H1 (cell line): Measurements from ENCODE around the gene SMIM29. TPM values are rescaled to one million over a fixed set of nuclear protein-coding genes. Genes with fewer than 3 reads are reported as not detected.
"Not testable (repeated sequence)": the region's sequence is repeated elsewhere in the genome, so short reads cannot be mapped to it uniquely, and the experiment has no call there.

Experiments
- CTCF ChIA-PET: fragments of 300-600 bp; sonication (Branson Sonifier 250); formaldehyde crosslinking; loops from one replicate; lab custom pipeline; 2021; ENCODE audit not compliant: partially characterized antibody; lab: Charles Lee
- POLR2A ChIA-PET: fragments of 300-600 bp; sonication (Branson Sonifier 250); formaldehyde crosslinking; loops from one replicate; lab custom pipeline; 2021; ENCODE audit warnings: inconsistent platforms; ENCODE audit not compliant: partially characterized antibody; lab: Charles Lee
- DNase-seq, 2 experiments: peaks; one replicate each; pipeline versions ENCODE4 v3.0.0 to v3.0.0-alpha.2; 2010 to 2022; ENCODE audit warnings: low spot score in 2 of 2, low read depth in 1 of 2, mixed read lengths in 1 of 2
- FAIRE-seq: peaks from 2 replicates; lab custom pipeline; 2011; peaks lifted over from hg19 to GRCh38; lab: Jason Lieb, UNC
- H2AFZ ChIP-seq: 2 replicates; pipeline ENCODE4 v1.8.1; 2012; ENCODE audit warnings: low read length, inconsistent platforms
- H2AK5ac ChIP-seq: 2 replicates; pipeline ENCODE4 v1.6.1; 2013; ENCODE audit warnings: low read depth, low read length
- H2BK120ac ChIP-seq: replicated peaks from 2 replicates; pipeline ENCODE3; 2013; ENCODE audit warnings: low read depth, low read length, inconsistent platforms
- H2BK12ac ChIP-seq: 2 replicates; pipeline ENCODE4 v1.6.1; 2013; ENCODE audit warnings: low read depth, low read length
- H2BK15ac ChIP-seq: 2 replicates; pipeline ENCODE4 v1.6.1; 2013; ENCODE audit warnings: low read length
- H2BK20ac ChIP-seq: 2 replicates; pipeline ENCODE4 v1.6.1; 2013; ENCODE audit warnings: low read length
- H2BK5ac ChIP-seq: 2 replicates; pipeline ENCODE4 v1.6.1; 2013; ENCODE audit warnings: low read depth, low read length
- H3K14ac ChIP-seq: 2 replicates; pipeline ENCODE4 v1.6.1; 2013; ENCODE audit warnings: inconsistent platforms; ENCODE audit not compliant: insufficient read length
- H3K18ac ChIP-seq: 2 replicates; pipeline ENCODE4 v1.6.1; 2013; ENCODE audit warnings: low read length; ENCODE audit errors: extremely low read depth
- H3K23ac ChIP-seq: 2 replicates; pipeline ENCODE4 v1.6.1; 2013; ENCODE audit warnings: inconsistent platforms; ENCODE audit not compliant: insufficient read length
- H3K23me2 ChIP-seq: 2 replicates; pipeline ENCODE4 v1.6.1; 2013; ENCODE audit warnings: low read depth, low read length
- H3K27ac ChIP-seq: 2 replicates; pipeline ENCODE4 v1.6.1; 2011; ENCODE audit warnings: low read depth, low read length, inconsistent platforms
- H3K27me3 ChIP-seq, 4 experiments: replicated peaks in 1 of 4; 1 replicate in 1 of 4; 2 replicates in 3 of 4; pipeline versions ENCODE4 v1.6.1 to v1.8.1; 2011 to 2013; ENCODE audit warnings: low read length in 3 of 4, mild to moderate bottlenecking in 3 of 4, inconsistent platforms in 2 of 4, mixed read lengths in 2 of 4, moderate library complexity in 1 of 4; ENCODE audit not compliant: control insufficient read depth in 3 of 4, insufficient read depth in 3 of 4; ENCODE audit errors: extremely low read depth in 1 of 4
- H3K36me3 ChIP-seq, 4 experiments: 2 replicates each; pipeline versions ENCODE4 v1.6.1 to v1.8.1; 2011 to 2013; ENCODE audit warnings: mild to moderate bottlenecking in 4 of 4, low read length in 3 of 4, moderate library complexity in 2 of 4, control low read depth in 1 of 4, inconsistent platforms in 1 of 4; ENCODE audit not compliant: insufficient read depth in 4 of 4, control insufficient read depth in 2 of 4
- H3K4ac ChIP-seq: replicated peaks from 2 replicates; pipeline ENCODE3; 2013; ENCODE audit warnings: low read length, low read depth, mixed read lengths, inconsistent platforms; ENCODE audit not compliant: insufficient read length
- H3K4me1 ChIP-seq, 4 experiments: replicated peaks in 1 of 4; 1 replicate in 1 of 4; 2 replicates in 3 of 4; pipeline versions ENCODE4 v1.6.1 to v1.8.1; 2011 to 2013; ENCODE audit warnings: low read length in 3 of 4, inconsistent platforms in 2 of 4, mixed read lengths in 1 of 4; ENCODE audit not compliant: insufficient read depth in 4 of 4, control insufficient read depth in 3 of 4
- H3K4me2 ChIP-seq, 2 experiments: 2 replicates each; pipeline versions ENCODE4 v1.6.1 to v1.8.1; 2011 to 2013; ENCODE audit warnings: low read depth in 2 of 2, low read length in 2 of 2, control low read depth in 1 of 2, inconsistent platforms in 1 of 2, mild to moderate bottlenecking in 1 of 2; ENCODE audit not compliant: insufficient read depth in 1 of 2
- H3K4me3 ChIP-seq, 4 experiments: fragments of 200-600, 300-600 bp in 1 of 4; sonication (generic), shearing (Covaris generic), sonication (Bioruptor Twin) in 1 of 4; 2 replicates each; pipeline versions ENCODE4 v1.5.1 to v1.8.1; 2011 to 2016; ENCODE audit warnings: low read length in 4 of 4, low read depth in 3 of 4, control low read depth in 2 of 4, inconsistent platforms in 2 of 4, mild to moderate bottlenecking in 2 of 4, mixed read lengths in 1 of 4, moderate library complexity in 1 of 4; ENCODE audit not compliant: insufficient read depth in 2 of 4; ENCODE audit errors: extremely low read depth in 1 of 4
- H3K56ac ChIP-seq: replicated peaks from 2 replicates; pipeline ENCODE3; 2013; ENCODE audit warnings: low read depth, mild to moderate bottlenecking, mixed read lengths, low read length, inconsistent platforms; ENCODE audit not compliant: insufficient read length
- H3K79me1 ChIP-seq: 2 replicates; pipeline ENCODE4 v1.6.1; 2013; ENCODE audit warnings: low read depth, low read length, control low read depth
- H3K79me2 ChIP-seq, 2 experiments: 2 replicates each; pipeline versions ENCODE4 v1.6.1 to v1.8.1; 2012 to 2013; ENCODE audit warnings: low read length in 2 of 2, mild to moderate bottlenecking in 2 of 2, inconsistent platforms in 1 of 2; ENCODE audit not compliant: insufficient read depth in 2 of 2, control insufficient read depth in 1 of 2
- H3K9ac ChIP-seq, 4 experiments: replicated peaks in 1 of 4; 1 replicate in 1 of 4; 2 replicates in 3 of 4; pipeline versions ENCODE4 v1.6.1 to v1.8.1; 2011 to 2013; ENCODE audit warnings: low read depth in 3 of 4, low read length in 3 of 4, control low read depth in 2 of 4, mild to moderate bottlenecking in 2 of 4, moderate library complexity in 2 of 4, inconsistent platforms in 1 of 4; ENCODE audit errors: extremely low read depth in 1 of 4
- H3K9me3 ChIP-seq, 2 experiments: 2 replicates each; pipeline versions ENCODE4 v1.6.1 to v1.8.1; 2012 to 2013; ENCODE audit warnings: mild to moderate bottlenecking in 2 of 2, moderate library complexity in 2 of 2, control low read depth in 1 of 2, inconsistent platforms in 1 of 2, low read depth in 1 of 2, low read length in 1 of 2, mixed read lengths in 1 of 2; ENCODE audit not compliant: insufficient read depth in 2 of 2
- H4K20me1 ChIP-seq, 2 experiments: replicated peaks in 1 of 2; 2 replicates each; pipeline versions ENCODE3 to v1.8.1; 2011 to 2013; ENCODE audit warnings: inconsistent platforms in 2 of 2, low read length in 2 of 2, mild to moderate bottlenecking in 1 of 2; ENCODE audit not compliant: insufficient read depth in 2 of 2, control insufficient read depth in 1 of 2
- H4K5ac ChIP-seq: 2 replicates; pipeline ENCODE4 v1.6.1; 2013; ENCODE audit warnings: low read length, low read depth, mixed read lengths, inconsistent platforms; ENCODE audit not compliant: insufficient read length
- H4K8ac ChIP-seq: 2 replicates; pipeline ENCODE4 v1.8.0; 2013; ENCODE audit warnings: mild to moderate bottlenecking, moderate library complexity, low read length, inconsistent platforms; ENCODE audit not compliant: insufficient read depth; ENCODE audit errors: extremely low read depth
- H4K91ac ChIP-seq: replicated peaks from 2 replicates; pipeline ENCODE3; 2013; ENCODE audit warnings: low read length, mixed read lengths, inconsistent platforms; ENCODE audit not compliant: insufficient read length
- CEBPB ChIP-seq: IDR thresholded peaks from 2 replicates; pipeline ENCODE4 v1.6.1; 2012; ENCODE audit warnings: low read depth, low read length
- SP1 ChIP-seq: IDR thresholded peaks from 2 replicates; pipeline ENCODE4 v1.6.1; 2011; ENCODE audit warnings: low read depth, low read length
- TBP ChIP-seq: IDR thresholded peaks from 2 replicates; pipeline ENCODE4 v1.6.1; 2011; ENCODE audit warnings: low read depth, low read length, improper control_type of control experiment
- WGBS, 2 experiments: shearing (Covaris generic) in 1 of 2; methylation state at CpG; one replicate each; pipeline versions ENCODE4 v1.1.6 to v1.1.7; 2013 to 2015; ENCODE audit warnings: low lambda C conversion rate in 2 of 2, mixed read lengths in 2 of 2, inconsistent platforms in 1 of 2, low coverage in 1 of 2, missing lambda C conversion rate in 1 of 2; ENCODE audit not compliant: insufficient replicate concordance in 2 of 2, insufficient coverage in 1 of 2, insufficient read length in 1 of 2; ENCODE audit errors: extremely low coverage in 1 of 2, missing lambda C conversion rate in 1 of 2; 5-methylcytosine and 5-hydroxymethylcytosine counted together
- polyA plus RNA-seq, 7 experiments: library from polyadenylated mRNA; depleted of rRNA in 3 of 7; stranded (reverse) in 5 of 7; unstranded in 2 of 7; fragments of >200 nt in 5 of 7; fragments of 200-250 nt in 2 of 7; gene quantifications; 1 replicate in 5 of 7; 2 replicates in 1 of 7; 4 replicates in 1 of 7; pipeline versions ENCODE4 v1.2.1 to v1.2.3, GENCODE V29; 2011 to 2013; ENCODE audit warnings: missing spikeins in 2 of 7, mixed read lengths in 2 of 7
- total RNA-seq: library from RNA; stranded (reverse); fragmentation: NEBNext Ultra II Directional; extraction: Animal tissue kit (Norgen Biotek cat#: 25700); gene quantifications from 2 replicates; pipeline ENCODE4 v1.2.1, GENCODE V29; 2021

Gene SMIM29
- total and polyA plus RNA-seq, 2 of the 8 experiments (the other 6 are each of a cell fraction or from before 2014, with no cell fraction given), result 7.0 to 22.4 TPM

GRCh38 chr6:34267746-34268145, 18.9 kb upstream of the SMIM29 start (continued):
- TF ChIP-seq SP1 (no peak), CEBPB (no peak), TBP (no peak)

- H3K14ac ChIP-seq, H3K56ac ChIP-seq, DNase-seq, H2BK15ac ChIP-seq, H2BK20ac ChIP-seq, H4K91ac ChIP-seq, H2BK12ac ChIP-seq, H2BK120ac ChIP-seq, H2AK5ac ChIP-seq, H3K4me3 ChIP-seq, H4K20me1 ChIP-seq, H3K4me2 ChIP-seq, H3K9me3 ChIP-seq, H2BK5ac ChIP-seq, FAIRE-seq, H3K27me3 ChIP-seq, H3K23ac ChIP-seq, H3K4me1 ChIP-seq, H2AFZ ChIP-seq, H4K8ac ChIP-seq, H3K18ac ChIP-seq, H3K79me1 ChIP-seq, H3K27ac ChIP-seq, H3K4ac ChIP-seq, H3K23me2 ChIP-seq, CTCF ChIA-PET, H3K36me3 ChIP-seq, H4K5ac ChIP-seq, H3K79me2 ChIP-seq, H3K9ac ChIP-seq: not testable (repeated sequence)
- 93% methylated on average over 21 of the region's 23 CpGs; no CpG with 5 or more reads in 1 of the 2 experiments for WGBS, 2 experiments
- POLR2A ChIA-PET, result interaction anchor here (0.6 to 1.1 kb wide), 2 partner anchors 27 to 97 kb away, joined by 3 read pairs; partner anchors contain the start of gene HMGA1
These were observed 14.7 kb upstream of the SMIM29 start for GRCh38 chr6:34263484-34263883.
